Lower leg skin (tissue), 3 donors: ENCODE data around the gene UQCRHL.

ENCODE experiments used
- CTCF ChIP-seq, 3 donors: fragments of 450-650 bp; IDR thresholded peaks; one replicate each; pipeline ENCODE4 v1.5.1; 2016; ENCODE audit warnings: antibody characterized with exemption in 3 of 3, mild to moderate bottlenecking in 3 of 3, moderate library complexity in 2 of 3
- POLR2A ChIP-seq, 2 donors: fragments of 450-650 bp; IDR thresholded peaks; one replicate each; pipeline ENCODE4 v1.6.1; 2016 to 2017; ENCODE audit warnings: antibody characterized with exemption in 2 of 2, mild to moderate bottlenecking in 1 of 2, moderate library complexity in 1 of 2

DNA sequence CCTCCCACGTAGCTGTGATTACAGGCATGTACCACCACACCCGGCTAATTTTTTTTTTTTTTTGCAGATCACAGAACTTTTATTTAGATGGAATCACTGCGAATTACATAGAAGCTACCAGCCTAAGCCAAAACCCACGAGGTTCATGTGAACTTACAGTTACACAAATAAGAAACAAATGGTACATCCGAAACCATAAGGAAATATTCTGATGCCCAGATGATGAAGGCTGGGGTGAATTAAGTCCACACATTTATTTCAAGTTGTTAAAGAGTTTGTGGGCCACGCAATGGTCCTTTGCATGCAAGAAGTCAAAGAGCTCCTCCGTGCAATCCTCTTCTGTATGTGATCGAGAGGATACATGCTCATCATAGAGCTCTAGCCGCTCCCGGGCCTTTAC lies 328 bp downstream of the UQCRHL start:
- TF ChIP-seq POLR2A (IDR thresholded peaks at IDR 0.05) = no peak
- no peak for TF ChIP-seq CTCF (IDR thresholded peaks at IDR 0.05)
